Activated T-helper 1 cell treated with anti-CD3 and anti-CD28 coated beads, Interleukin-12 subunit alpha, Interleukin-12 subunit beta, Interleukin-2, Interleukin-4 antibody, amounts not matched to agents 30 ng/mL and 10 ng/mL and 1 ng/mL, durations not matched to agents 14 hours and 24 hours and 36 hours (primary cell): ENCODE results near the gene NAT9. TPM values are rescaled to one million over a fixed set of nuclear protein-coding genes. Genes with fewer than 3 reads are reported as not detected.

Experiments used
- DNase-seq: peaks from one replicate; pipeline ENCODE4 v3.0.0; 2021; ENCODE audit warnings: low spot score
- H3K27ac Mint-ChIP-seq: one replicate; pipeline ENCODE4 v1.8.0; 2021; ENCODE audit warnings: mild to moderate bottlenecking, mixed read lengths
- H3K27me3 Mint-ChIP-seq: one replicate; pipeline ENCODE4 v1.8.0; 2022; ENCODE audit warnings: mild to moderate bottlenecking, moderate library complexity, mixed read lengths; ENCODE audit not compliant: insufficient read depth
- H3K36me3 Mint-ChIP-seq: one replicate; pipeline ENCODE4 v1.8.0; 2021; ENCODE audit warnings: low read depth, mixed read lengths
- H3K4me1 Mint-ChIP-seq: one replicate; pipeline ENCODE4 v1.8.0; 2021; ENCODE audit warnings: low read depth, mixed read lengths
- H3K4me3 Mint-ChIP-seq: one replicate; pipeline ENCODE4 v1.8.0; 2021; ENCODE audit warnings: mild to moderate bottlenecking, moderate library complexity, mixed read lengths
- H3K9me3 Mint-ChIP-seq: one replicate; pipeline ENCODE4 v1.8.0; 2021; ENCODE audit warnings: mixed read lengths
- intact Hi-C: fragments of 100-400 bp; cut with micrococcal nuclease; formaldehyde crosslinking; loops from one replicate; pipeline ENCODE4 v1.15.1; 2024
- total RNA-seq: library from RNA; stranded (reverse); gene quantifications from 2 replicates; pipeline ENCODE4 v1.2.3, GENCODE V29; 2022

Gene NAT9
- total RNA-seq, 1 donor from 2014 or later, result 69.0 TPM

DNA sequence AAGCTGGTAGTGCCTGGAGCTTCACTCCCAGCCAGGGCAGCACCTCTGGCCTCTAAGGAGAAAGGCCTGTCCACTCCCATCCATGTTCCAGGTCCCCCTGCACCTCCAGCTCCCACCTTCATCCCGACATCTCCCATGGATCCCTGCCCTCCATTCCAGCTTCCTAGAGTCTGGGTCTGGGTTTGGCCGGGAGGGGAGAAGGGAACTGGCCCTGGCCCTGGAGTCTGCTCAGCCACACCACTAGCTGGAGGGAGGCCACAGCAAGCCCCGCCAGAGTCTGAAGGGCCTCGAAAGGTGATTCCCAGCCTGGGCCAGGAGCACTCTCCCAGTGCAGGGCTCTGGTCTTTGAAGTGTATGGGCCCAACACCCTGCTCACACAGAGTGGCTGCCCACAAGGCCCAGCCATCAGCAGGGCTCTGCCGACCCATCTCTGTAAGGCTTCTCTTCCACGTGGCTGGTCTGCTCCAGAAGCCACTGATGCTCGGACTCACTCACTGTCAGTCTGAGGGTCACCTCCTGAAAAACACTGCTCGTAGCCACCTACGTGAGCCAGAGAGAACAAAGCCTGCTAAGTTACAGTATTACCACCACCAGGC, 4.7 kb downstream of the NAT9 start:
- H3K27me3 Mint-ChIP-seq, result no peaks in the 10 kb centered on the region
- no peak for DNase-seq
- H3K27ac Mint-ChIP-seq, result no peak overlapping the region
- peaks cover 53% of the 10 kb centered on the region for H3K36me3 Mint-ChIP-seq
- no peak overlapping the region for H3K4me3 Mint-ChIP-seq
- no peaks in the 10 kb centered on the region for H3K9me3 Mint-ChIP-seq
- intact Hi-C loops, result no loop called here
- H3K4me1 Mint-ChIP-seq, result peaks cover 35% of the 10 kb centered on the region

GRCh38 chr17:74770498-74771318, 5.4 kb downstream of the NAT9 start:
- Mint-ChIP-seq H3K27ac (peak overlapping the region; percentile 48), H3K9me3 (no peaks in the 10 kb centered on the region), H3K4me1 (peaks cover 31% of the 10 kb centered on the region), H3K36me3 (peaks cover 48% of the 10 kb centered on the region), H3K27me3 (no peaks in the 10 kb centered on the region), H3K4me3 (no peak overlapping the region)
- intact Hi-C loops, result loop anchor here (1.0 kb wide), 2 partner anchors 26 to 113 kb away; no protein-coding TSS in a partner anchor
- peak; percentile 54 for DNase-seq

DNA sequence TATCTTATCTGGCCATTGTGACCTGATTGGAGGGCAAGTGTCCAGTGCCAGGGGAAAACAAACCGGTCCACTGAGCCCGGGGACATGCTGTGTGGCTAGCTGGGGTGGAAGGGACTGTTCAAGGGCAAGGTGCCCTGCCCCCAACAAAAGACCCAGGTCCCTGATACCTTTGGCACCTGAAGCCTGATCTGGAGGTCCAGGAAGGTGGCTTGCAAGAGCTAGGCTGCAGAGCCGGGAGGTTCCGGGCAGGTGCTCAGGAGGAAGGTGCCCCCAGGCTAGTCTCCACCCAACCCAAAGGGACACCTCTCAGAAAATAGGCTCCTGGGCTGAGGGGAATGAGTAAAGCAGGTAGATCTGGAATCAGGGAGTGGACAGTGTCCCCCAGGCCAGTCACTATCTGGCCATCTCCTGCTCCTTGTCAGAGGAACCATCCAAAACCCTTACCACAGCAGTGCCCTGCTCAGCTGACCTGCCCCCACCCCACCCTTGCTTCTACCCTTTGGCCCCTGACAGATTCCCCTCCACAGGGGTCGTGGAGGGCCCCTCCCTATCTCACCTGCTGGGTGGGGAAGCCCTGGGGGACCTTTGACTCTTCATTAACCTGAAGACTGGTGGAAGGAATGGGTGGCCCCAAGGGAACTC, 6.2 kb downstream of the NAT9 start:
- no peak overlapping the region for H3K4me3 Mint-ChIP-seq
- H3K27ac Mint-ChIP-seq, result peak overlapping the region; percentile 48
- peaks cover 26% of the 10 kb centered on the region for H3K4me1 Mint-ChIP-seq
- no peaks in the 10 kb centered on the region for H3K9me3 Mint-ChIP-seq
- H3K36me3 Mint-ChIP-seq, result peaks cover 51% of the 10 kb centered on the region
- no peak for DNase-seq
- no peaks in the 10 kb centered on the region for H3K27me3 Mint-ChIP-seq
- intact Hi-C loops, result loop anchor here (1.0 kb wide), 2 partner anchors 26 to 113 kb away; no protein-coding TSS in a partner anchor

DNA sequence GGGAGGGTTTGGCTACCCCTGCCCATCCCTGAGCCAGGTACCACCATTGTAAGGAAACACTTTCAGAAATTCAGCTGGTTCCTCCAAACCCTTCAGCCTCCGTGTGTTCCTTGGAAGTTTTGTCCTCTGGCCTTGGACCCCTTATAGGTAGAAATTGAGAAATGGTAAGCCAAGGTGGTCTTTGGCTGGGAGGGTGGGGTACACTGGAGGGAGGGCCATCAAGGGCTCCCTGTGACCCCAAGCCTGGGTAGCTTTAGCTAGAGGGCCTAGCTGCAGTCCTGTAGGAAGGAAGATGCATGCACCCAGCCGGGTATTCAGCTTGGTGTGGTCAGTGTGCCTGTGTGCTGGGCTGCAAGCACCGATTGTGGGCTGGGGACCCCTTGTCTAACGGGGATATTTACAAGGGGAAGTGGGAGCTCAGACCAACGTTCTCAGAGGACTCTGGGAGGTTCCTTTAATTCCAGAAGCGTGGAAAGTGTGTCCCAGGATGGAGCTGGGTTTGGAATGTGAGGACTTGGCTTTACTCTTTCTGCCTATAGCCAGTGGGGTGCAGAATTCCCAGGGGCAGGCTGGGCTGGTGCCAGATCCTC, 6.8 kb downstream of the NAT9 start:
- no peaks in the 10 kb centered on the region for H3K9me3 Mint-ChIP-seq
- H3K4me3 Mint-ChIP-seq, result no peak overlapping the region
- H3K36me3 Mint-ChIP-seq, result peaks cover 52% of the 10 kb centered on the region
- intact Hi-C loops, result no loop called here
- DNase-seq, result no peak
- H3K27me3 Mint-ChIP-seq, result no peaks in the 10 kb centered on the region
- H3K27ac Mint-ChIP-seq, result no peak overlapping the region
- H3K4me1 Mint-ChIP-seq, result peaks cover 26% of the 10 kb centered on the region

GRCh38 chr17:74768763-74769114, 7.4 kb downstream of the NAT9 start:
- intact Hi-C loops, result no loop called here
- DNase-seq, result no peak
- Mint-ChIP-seq H3K36me3 (peaks cover 48% of the 10 kb centered on the region), H3K9me3 (no peaks in the 10 kb centered on the region), H3K27me3 (no peaks in the 10 kb centered on the region), H3K4me1 (peaks cover 20% of the 10 kb centered on the region), H3K27ac (peak overlapping the region; percentile 66), H3K4me3 (no peak overlapping the region)

DNA sequence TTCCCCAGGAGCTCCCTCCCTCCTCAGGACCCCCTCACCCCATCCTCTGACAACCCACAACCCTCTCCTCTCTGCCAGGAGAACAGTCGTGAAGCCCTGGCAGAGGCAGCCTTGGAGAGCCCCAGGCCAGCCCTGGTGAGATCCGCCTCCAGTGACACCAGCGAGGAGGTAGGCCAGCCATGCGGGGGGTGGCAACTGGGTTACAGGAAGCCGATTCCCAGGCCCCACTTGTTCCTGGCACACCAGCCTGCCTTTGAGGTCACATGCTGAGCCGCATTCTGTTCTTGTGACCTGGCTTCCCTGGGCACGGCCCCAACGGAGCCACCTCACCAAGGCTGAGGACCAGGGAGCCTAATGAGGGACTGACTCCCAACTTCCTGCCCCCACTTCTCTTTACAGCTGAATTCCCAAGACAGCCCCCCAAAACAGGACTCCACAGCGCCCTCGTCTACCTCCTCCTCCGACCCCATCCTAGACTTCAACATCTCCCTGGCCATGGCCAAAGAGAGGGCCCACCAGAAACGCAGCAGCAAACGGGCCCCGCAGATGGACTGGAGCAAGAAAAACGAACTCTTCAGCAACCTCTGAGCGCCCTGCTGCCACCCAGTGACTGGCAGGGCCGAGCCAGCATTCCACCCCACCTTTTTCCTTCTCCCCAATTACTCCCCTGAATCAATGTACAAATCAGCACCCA, 7.9 kb downstream of the NAT9 start:
- Mint-ChIP-seq H3K27me3 (no peaks in the 10 kb centered on the region), H3K36me3 (peaks cover 44% of the 10 kb centered on the region), H3K4me3 (no peak overlapping the region), H3K9me3 (no peaks in the 10 kb centered on the region), H3K27ac (peak overlapping the region; percentile 66), H3K4me1 (peaks cover 15% of the 10 kb centered on the region)
- no peak for DNase-seq
- intact Hi-C loops, result no loop called here

DNA sequence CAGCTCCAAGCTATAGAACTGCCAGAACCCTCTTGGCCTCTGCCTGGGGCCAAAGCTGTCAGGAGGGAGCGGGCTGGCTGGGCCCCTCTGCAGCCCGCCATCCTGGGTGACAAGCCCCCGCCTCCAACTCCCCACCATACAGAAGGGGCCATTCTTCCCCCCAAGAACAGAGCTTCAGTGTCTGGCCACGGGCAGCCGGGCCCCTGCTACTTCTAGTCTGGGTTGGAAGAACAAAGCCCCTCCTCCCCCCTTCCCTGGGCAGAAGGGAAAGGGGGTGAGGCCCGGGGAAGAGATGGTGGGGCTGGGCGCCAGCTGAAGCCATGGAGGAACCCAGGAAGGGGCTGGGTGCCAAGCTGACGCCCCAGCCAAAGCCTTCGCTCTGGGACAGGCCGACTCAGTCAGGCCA, 9.0 kb downstream of the NAT9 start:
- Mint-ChIP-seq H3K27ac (no peak overlapping the region), H3K4me1 (peaks cover 10% of the 10 kb centered on the region), H3K9me3 (no peaks in the 10 kb centered on the region), H3K36me3 (peaks cover 36% of the 10 kb centered on the region), H3K27me3 (no peaks in the 10 kb centered on the region), H3K4me3 (no peak overlapping the region)
- no peak for DNase-seq
- intact Hi-C loops, result no loop called here

DNA sequence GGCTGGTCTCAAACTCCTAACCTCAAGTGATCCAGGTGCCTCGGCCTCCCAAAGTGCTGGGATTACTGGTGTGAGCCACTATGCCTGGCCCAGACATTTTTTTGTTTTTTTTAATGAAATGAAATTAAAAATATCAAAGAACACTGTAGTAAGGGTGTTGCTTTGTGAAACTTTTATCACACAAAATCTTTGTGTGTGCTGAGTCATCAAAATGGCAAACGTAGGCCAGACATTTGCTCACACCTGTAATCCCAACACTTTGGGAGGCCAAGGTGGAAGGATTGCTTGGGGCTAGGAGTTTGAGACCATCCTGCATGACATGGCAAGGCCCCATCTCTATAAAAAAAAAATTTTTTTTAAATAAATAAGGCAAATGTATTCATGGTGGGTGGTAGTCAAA, 9.7 kb downstream of the NAT9 start:
- Mint-ChIP-seq H3K36me3 (peaks cover 31% of the 10 kb centered on the region), H3K27me3 (no peaks in the 10 kb centered on the region), H3K4me1 (peaks cover 10% of the 10 kb centered on the region), H3K27ac (no peak overlapping the region), H3K4me3 (no peak overlapping the region), H3K9me3 (no peaks in the 10 kb centered on the region)
- intact Hi-C loops, result no loop called here
- no peak for DNase-seq

GRCh38 chr17:74764751-74765286, 11.3 kb downstream of the NAT9 start:
- Mint-ChIP-seq H3K4me1 (peaks cover 10% of the 10 kb centered on the region), H3K27ac (peak overlapping the region; percentile 52), H3K36me3 (peaks cover 20% of the 10 kb centered on the region), H3K4me3 (no peak overlapping the region), H3K27me3 (no peaks in the 10 kb centered on the region), H3K9me3 (no peaks in the 10 kb centered on the region)
- intact Hi-C loops, result no loop called here
- DNase-seq, result no peak

- H3K4me3 Mint-ChIP-seq, result no peak overlapping the region
- intact Hi-C loops, result no loop called here
- H3K4me1 Mint-ChIP-seq, result peaks cover 20% of the 10 kb centered on the region
- H3K9me3 Mint-ChIP-seq, result no peaks in the 10 kb centered on the region
- no peaks in the 10 kb centered on the region for H3K27me3 Mint-ChIP-seq
- no peak overlapping the region for H3K27ac Mint-ChIP-seq
- peaks cover 16% of the 10 kb centered on the region for H3K36me3 Mint-ChIP-seq
- no peak for DNase-seq
These were observed 12.4 kb downstream of the NAT9 start for GRCh38 chr17:74763565-74764387.

DNA sequence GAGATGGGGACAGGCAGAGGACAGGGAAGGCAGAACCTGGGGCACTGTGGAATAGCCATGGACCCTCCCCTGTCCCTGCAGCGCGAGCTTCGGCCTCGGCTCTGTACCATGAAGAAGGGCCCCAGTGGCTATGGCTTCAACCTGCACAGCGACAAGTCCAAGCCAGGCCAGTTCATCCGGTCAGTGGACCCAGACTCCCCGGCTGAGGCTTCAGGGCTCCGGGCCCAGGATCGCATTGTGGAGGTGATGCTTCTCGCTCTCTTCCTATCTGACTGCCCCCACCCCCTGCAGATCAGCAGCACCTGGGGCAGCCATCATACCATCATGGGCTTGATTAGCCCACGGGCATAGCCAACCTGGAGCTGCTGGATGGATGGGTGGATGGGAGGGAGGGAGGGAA, 14.2 kb downstream of the NAT9 start:
- H3K4me1 Mint-ChIP-seq, result peaks cover 39% of the 10 kb centered on the region
- no peak overlapping the region for H3K4me3 Mint-ChIP-seq
- H3K9me3 Mint-ChIP-seq, result no peaks in the 10 kb centered on the region
- H3K27me3 Mint-ChIP-seq, result no peaks in the 10 kb centered on the region
- no peak for DNase-seq
- intact Hi-C loops, result no loop called here
- peaks cover 9% of the 10 kb centered on the region for H3K36me3 Mint-ChIP-seq
- H3K27ac Mint-ChIP-seq, result no peak overlapping the region

- no peaks in the 10 kb centered on the region for H3K9me3 Mint-ChIP-seq
- peaks cover 8% of the 10 kb centered on the region for H3K36me3 Mint-ChIP-seq
- H3K27ac Mint-ChIP-seq, result peak overlapping the region; percentile 29
- no peak overlapping the region for H3K4me3 Mint-ChIP-seq
- intact Hi-C loops, result no loop called here
- H3K27me3 Mint-ChIP-seq, result no peaks in the 10 kb centered on the region
- peaks cover 43% of the 10 kb centered on the region for H3K4me1 Mint-ChIP-seq
- DNase-seq, result no peak
These were observed 14.7 kb downstream of the NAT9 start for GRCh38 chr17:74761419-74761818.
